Stomach (tissue), 4 donors: Measurements from ENCODE around the gene GPR89B.

Experiments
- POLR2A ChIP-seq, 4 donors: fragments of 450-650 bp; IDR thresholded peaks; one replicate each; pipeline ENCODE4 v1.6.1; 2016; ENCODE audit warnings: antibody characterized with exemption in 4 of 4, control low read depth in 2 of 4, mild to moderate bottlenecking in 1 of 4, moderate library complexity in 1 of 4
- POLR2AphosphoS5 ChIP-seq, 3 donors: sonication (generic); formaldehyde crosslinking; IDR thresholded peaks; one replicate each; pipeline ENCODE4 v1.6.1; 2016; ENCODE audit warnings: antibody characterized with exemption in 3 of 3
- TF ChIP-seq, protein P1 (sequence below), 7 experiments: fragments of 450-650 bp in 4 of 7; fragments of 200-600 bp in 3 of 7; sonication (generic) in 3 of 7; IDR thresholded peaks; one replicate each; pipeline ENCODE4 v1.5.1; 2016 to 2019; ENCODE audit warnings: antibody characterized with exemption in 7 of 7, control low read depth in 2 of 7, mild to moderate bottlenecking in 1 of 7

- TF ChIP-seq, protein P1, sequence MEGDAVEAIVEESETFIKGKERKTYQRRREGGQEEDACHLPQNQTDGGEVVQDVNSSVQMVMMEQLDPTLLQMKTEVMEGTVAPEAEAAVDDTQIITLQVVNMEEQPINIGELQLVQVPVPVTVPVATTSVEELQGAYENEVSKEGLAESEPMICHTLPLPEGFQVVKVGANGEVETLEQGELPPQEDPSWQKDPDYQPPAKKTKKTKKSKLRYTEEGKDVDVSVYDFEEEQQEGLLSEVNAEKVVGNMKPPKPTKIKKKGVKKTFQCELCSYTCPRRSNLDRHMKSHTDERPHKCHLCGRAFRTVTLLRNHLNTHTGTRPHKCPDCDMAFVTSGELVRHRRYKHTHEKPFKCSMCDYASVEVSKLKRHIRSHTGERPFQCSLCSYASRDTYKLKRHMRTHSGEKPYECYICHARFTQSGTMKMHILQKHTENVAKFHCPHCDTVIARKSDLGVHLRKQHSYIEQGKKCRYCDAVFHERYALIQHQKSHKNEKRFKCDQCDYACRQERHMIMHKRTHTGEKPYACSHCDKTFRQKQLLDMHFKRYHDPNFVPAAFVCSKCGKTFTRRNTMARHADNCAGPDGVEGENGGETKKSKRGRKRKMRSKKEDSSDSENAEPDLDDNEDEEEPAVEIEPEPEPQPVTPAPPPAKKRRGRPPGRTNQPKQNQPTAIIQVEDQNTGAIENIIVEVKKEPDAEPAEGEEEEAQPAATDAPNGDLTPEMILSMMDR (IDR thresholded peaks at IDR 0.05), result no peak
- no peak for TF ChIP-seq POLR2AphosphoS5 (IDR thresholded peaks at IDR 0.05)
- no peak for TF ChIP-seq POLR2A (IDR thresholded peaks at IDR 0.05)
Observed at GRCh38 chr1:147904726-147905125, 23.5 kb upstream of the GPR89B start.
